ENCODE measurements around the gene KCNJ15. TPM values are rescaled to one million over a fixed set of nuclear protein-coding genes. Genes with fewer than 3 reads are reported as not detected.

KCNJ15 gene
- polyA plus RNA-seq, 2 of the 4 experiments (the other 2 are of a cell fraction), result 0.19 to 0.30 TPM

GRCh38 chr21:38343691-38344090 lies 86.9 kb downstream of the KCNJ15 start (continued):
- TF ChIP-seq REST (IDR thresholded peaks at IDR 0.05) (no peak), GATA3 (IDR thresholded peaks at IDR 0.05; ENCODE audit: borderline replicate concordance) (peak; percentile 85), FOSL2 (IDR thresholded peaks at IDR 0.05) (peak; percentile 34; the same call in 1 of the 2 replicates), FOSL2 (CRISPR knock-in tag; IDR thresholded peaks at IDR 0.05) (peak; percentile 71), KDM1A (IDR thresholded peaks at IDR 0.05; ENCODE audit: low read depth) (no peak), EHMT2 (IDR thresholded peaks at IDR 0.05; ENCODE audit: low read depth) (no peak), MYC (IDR thresholded peaks at IDR 0.05; ENCODE audit: borderline replicate concordance, low read length) (no peak), ATOH8 (CRISPR knock-in tag; IDR thresholded peaks at IDR 0.05; ENCODE audit: low read depth) (no peak), BCL3 (IDR thresholded peaks at IDR 0.05) (no peak), EP300 (IDR thresholded peaks at IDR 0.05) (peak; percentile 70 to 75; a peak in 4 of 5 replicates), SMC3 (IDR thresholded peaks at IDR 0.05) (peak; percentile 36; the same call in 1 of the 3 replicates), PBX3 (IDR thresholded peaks at IDR 0.05) (no peak)

- peaks cover 5% of the 10 kb centered on the region; the same call in 2 of the 3 replicates for H3K9me3 ChIP-seq
- ChIA-PET CTCF (interaction anchor here (0.6 to 1.7 kb wide), 6 partner anchors 9 to 187 kb away, joined by 3 to 8 read pairs (median 4); no protein-coding TSS in a partner anchor), POLR2A (no interaction called here)
- DNase-seq (ENCODE audit: low read depth in 1 of 2, low spot score in 1 of 2) (no peak), ATAC-seq (no peak), FAIRE-seq (no peak)
- peak overlapping the region; percentile 30 to 86; a peak in 4 of 6 replicates for H3K27ac ChIP-seq
- H3K4me3 ChIP-seq, result no peak overlapping the region
- no peak for TF ChIP-seq HMGXB4 (CRISPR knock-in tag; IDR thresholded peaks at IDR 0.05; ENCODE audit: borderline replicate concordance)
- TF ChIP-seq BHLHE40 (IDR thresholded peaks at IDR 0.05; ENCODE audit: low read depth, low read length), result no peak
- no peak for TF ChIP-seq POLR2AphosphoS2 (conservative IDR thresholded peaks at IDR 0.05; ENCODE audit: low read length)
- no peak for TF ChIP-seq MYC (IDR thresholded peaks at IDR 0.05; ENCODE audit: borderline replicate concordance, low read length)
- TF ChIP-seq NR3C1 (IDR thresholded peaks at IDR 0.05), result no peak
- TF ChIP-seq FOXS1 (CRISPR knock-in tag; IDR thresholded peaks at IDR 0.05), result no peak
- no peak for TF ChIP-seq POLR2A (IDR thresholded peaks at IDR 0.05; ENCODE audit: low read length)
- WGBS (ENCODE audit: missing lambda C conversion rate), result 73% methylated on average over 5 of the region's 5 CpGs
- peaks cover 38% of the 10 kb centered on the region for H3K4me1 ChIP-seq
- no peak overlapping the region for H3K4me2 ChIP-seq
Observed at GRCh38 chr21:38346286-38346685, 89.5 kb downstream of the KCNJ15 start.
